HG03060 (cell line): ENCODE data around the gene DHX40.
A peak's percentile ranks its signal among the peaks of the same experiment; 100 is the strongest.
"Not testable (repeated sequence)": the region's sequence is repeated elsewhere in the genome, so short reads cannot be mapped to it uniquely, and the experiment has no call there.

Source experiments
- ATAC-seq: cut with Tn5 transposase; IDR thresholded peaks from one replicate; pipeline ENCODE4 v1.9.1; 2021; ENCODE audit warnings: low read depth, moderate number of reproducible peaks; ENCODE audit not compliant: unreplicated experiment

The DHX40 gene

GRCh38 chr17:59565171-59565958 is at the start of gene DHX40:
DHX40 (plus strand) TSS chr17:59565610; CDS start chr17:59565672, 62 bp downstream.
- peak; percentile 69 for ATAC-seq

GRCh38 chr17:59516451-59516850 is 49.0 kb upstream of the DHX40 start:
- ATAC-seq: no peak

GRCh38 chr17:59519132-59519531 is 46.3 kb upstream of the DHX40 start:
- no peak for ATAC-seq

- no peak for ATAC-seq
Observed at GRCh38 chr17:59520251-59520650, 45.2 kb upstream of the DHX40 start.

- no peak for ATAC-seq
Observed at GRCh38 chr17:59521465-59522126, 43.8 kb upstream of the DHX40 start.

- ATAC-seq: not testable (repeated sequence)
Observed at GRCh38 chr17:59524930-59525329, 40.5 kb upstream of the DHX40 start.

- no peak for ATAC-seq
Observed at GRCh38 chr17:59525668-59526067, 39.7 kb upstream of the DHX40 start.

GRCh38 chr17:59526451-59526850 is 39.0 kb upstream of the DHX40 start:
- ATAC-seq: no peak

GRCh38 chr17:59527325-59527917 is 38.0 kb upstream of the DHX40 start:
- ATAC-seq: no peak

- no peak for ATAC-seq
Observed at GRCh38 chr17:59527931-59528330, 37.5 kb upstream of the DHX40 start.

- no peak for ATAC-seq
Observed at GRCh38 chr17:59530531-59530930, 34.9 kb upstream of the DHX40 start.

GRCh38 chr17:59533694-59534093 is 31.7 kb upstream of the DHX40 start:
- ATAC-seq: no peak

GRCh38 chr17:59534583-59534982 is 30.8 kb upstream of the DHX40 start:
- no peak for ATAC-seq

- ATAC-seq: no peak
Observed at GRCh38 chr17:59538195-59538909, 27.1 kb upstream of the DHX40 start.

- ATAC-seq: no peak
Observed at GRCh38 chr17:59542960-59543635, 22.3 kb upstream of the DHX40 start.

- no peak for ATAC-seq
Observed at GRCh38 chr17:59545942-59546341, 19.5 kb upstream of the DHX40 start.

GRCh38 chr17:59547131-59547915 is 18.1 kb upstream of the DHX40 start:
- ATAC-seq: no peak

GRCh38 chr17:59548985-59549384 is 16.4 kb upstream of the DHX40 start:
- not testable (repeated sequence) for ATAC-seq

GRCh38 chr17:59550703-59551102 is 14.7 kb upstream of the DHX40 start:
- no peak for ATAC-seq

- ATAC-seq: no peak
Observed at GRCh38 chr17:59558039-59558438, 7.4 kb upstream of the DHX40 start.
